GM12878 (cell line): ENCODE data around the gene AMMECR1. TPM values are rescaled to one million over a fixed set of nuclear protein-coding genes. Genes with fewer than 3 reads are reported as not detected.
"Not testable (repeated sequence)": the region's sequence is repeated elsewhere in the genome, so short reads cannot be mapped to it uniquely, and the experiment has no call there.

Experiments
- ATAC-seq: fragments of 200-7000 bp; cut with Tn5 transposase; 3 replicates; pipeline ENCODE4 v1.9.1; 2020; ENCODE audit warnings: mild to moderate bottlenecking, moderate library complexity
- BruUV-seq: library from RNA; stranded (reverse); fragments of 400-500 nt; replicated peaks from 2 replicates; lab custom pipeline; 2021; lab: Mats Ljungman, UMichigan
- CTCF ChIA-PET: fragments of 300-600 bp; sonication (Branson Sonifier 250); formaldehyde crosslinking; extraction: SDS; loops from one replicate; lab custom pipeline; 2021; ENCODE audit warnings: inconsistent platforms; lab: Yijun Ruan, JAX
- POLR2A ChIA-PET: fragments of 350-600 bp; formaldehyde crosslinking; extraction: SDS; loops from one replicate; lab custom pipeline; 2021; ENCODE audit warnings: inconsistent platforms; lab: Charles Lee
- RAD21 ChIA-PET: fragments of 300-600 bp; sonication (Branson Sonifier 250); formaldehyde crosslinking; loops from one replicate; lab custom pipeline; 2023; ENCODE audit warnings: antibody characterized with exemption; ENCODE audit not compliant: unreplicated experiment; lab: Charles Lee
- SMC1A ChIA-PET: fragments of 300-600 bp; sonication (Branson Sonifier 250); formaldehyde crosslinking; loops from one replicate; lab custom pipeline; 2023; ENCODE audit not compliant: unreplicated experiment, uncharacterized antibody; lab: Charles Lee
- DNase-seq: peaks from one replicate; pipeline ENCODE4 v3.0.0-alpha.2; 2011; ENCODE audit warnings: low read depth, low spot score
- FAIRE-seq: peaks from 3 replicates; lab custom pipeline; 2011; peaks lifted over from hg19 to GRCh38; lab: Jason Lieb, UNC
- H2AFZ ChIP-seq: 2 replicates; pipeline ENCODE4 v1.6.0; 2011; ENCODE audit warnings: low read depth, low read length, control low read depth; ENCODE audit not compliant: control insufficient read depth
- H3K27ac ChIP-seq: 2 replicates; pipeline ENCODE4 v1.5.1; 2011; ENCODE audit warnings: control low read depth; ENCODE audit not compliant: control insufficient read depth, insufficient read depth
- H3K27me3 ChIP-seq, 2 experiments: replicated peaks in 1 of 2; 2 replicates each; pipeline versions ENCODE4 v1.6.0 to v1.6.1; 2011; ENCODE audit warnings: low read length in 1 of 2; ENCODE audit not compliant: control insufficient read depth in 2 of 2, insufficient read depth in 2 of 2
- H3K36me3 ChIP-seq, 2 experiments: 2 replicates each; pipeline ENCODE4 v1.5.1; 2011; ENCODE audit warnings: low read length in 1 of 2; ENCODE audit not compliant: control insufficient read depth in 2 of 2, insufficient read depth in 2 of 2
- H3K4me1 ChIP-seq: 2 replicates; pipeline ENCODE4 v1.6.1; 2011; ENCODE audit warnings: mild to moderate bottlenecking, low read length, moderate library complexity, mixed read lengths; ENCODE audit not compliant: control insufficient read depth, insufficient read depth
- H3K4me2 ChIP-seq: 2 replicates; pipeline ENCODE4 v1.6.0; 2011; ENCODE audit warnings: control low read depth; ENCODE audit not compliant: control insufficient read depth, insufficient read depth
- H3K4me3 ChIP-seq: fragments of 200-600 bp; sonication (generic); 2 replicates; pipeline ENCODE4 v1.5.1; 2016
- H3K79me2 ChIP-seq: 2 replicates; pipeline ENCODE4 v1.6.0; 2011; ENCODE audit warnings: low read length; ENCODE audit not compliant: control insufficient read depth, insufficient read depth
- H3K9ac ChIP-seq: 2 replicates; pipeline ENCODE4 v1.8.0; 2011; ENCODE audit warnings: low read length, control low read depth, mixed read lengths; ENCODE audit not compliant: control insufficient read depth, insufficient read depth
- H3K9me3 ChIP-seq: replicated peaks from 3 replicates; pipeline ENCODE4 v1.5.1; 2011; ENCODE audit warnings: mild to moderate bottlenecking, low read length; ENCODE audit not compliant: control insufficient read depth, insufficient read depth
- H4K20me1 ChIP-seq: 2 replicates; pipeline ENCODE4 v1.6.0; 2011; ENCODE audit not compliant: control insufficient read depth, insufficient read depth
- CBX5 ChIP-seq: sonication (generic); IDR thresholded peaks from 2 replicates; pipeline ENCODE4 v1.6.1; 2016; ENCODE audit warnings: low read depth, moderate library complexity, mild to moderate bottlenecking, inconsistent platforms
- CHD2 ChIP-seq: IDR thresholded peaks from 2 replicates; pipeline ENCODE4 v1.6.1; 2011; ENCODE audit warnings: low read depth, low read length, improper control_type of control experiment, borderline replicate concordance
- CREB1 ChIP-seq: IDR thresholded peaks from 2 replicates; pipeline ENCODE4 v1.6.1; 2012; ENCODE audit warnings: low read depth, mild to moderate bottlenecking, inconsistent platforms
- WGBS: methylation state at CpG from one replicate; pipeline ENCODE4 v1.1.6; 2016; ENCODE audit warnings: low lambda C conversion rate; ENCODE audit not compliant: insufficient replicate concordance, insufficient coverage; ENCODE audit errors: missing lambda C conversion rate; 5-methylcytosine and 5-hydroxymethylcytosine counted together
- in situ Hi-C: fragments of 300-500 bp; cut with MboI; formaldehyde crosslinking; loops from 9 replicates; pipeline ENCODE4 v1.14.3; 2018; ENCODE audit warnings: mixed read lengths
- intact Hi-C: fragments of 100-400 bp; cut with micrococcal nuclease; formaldehyde crosslinking; loops from one replicate; pipeline ENCODE4 v1.14.2; 2022; ENCODE audit not compliant: unreplicated experiment
- polyA plus RNA-seq, 11 experiments: library from polyadenylated mRNA; depleted of rRNA in 4 of 11; unstranded in 6 of 11; stranded (reverse) in 5 of 11; fragments of >200 nt; fragmentation: Nextera tagmentation in 4 of 11; fragmentation: Illumina TruSeq in 1 of 11; extraction: Ambion mirVana in 4 of 11; extraction: Trizol in 1 of 11; gene quantifications; 1 replicate in 1 of 11; 2 replicates in 10 of 11; pipeline versions ENCODE4 v1.2.1 to v1.2.3, GENCODE V29; 2011 to 2016; ENCODE audit warnings: inconsistent platforms in 2 of 11, missing spikeins in 2 of 11, low read depth in 1 of 11
- total RNA-seq, 4 experiments: library from RNA; depleted of rRNA in 3 of 4; stranded (reverse); fragments of >200 nt in 3 of 4; fragmentation: Illumina TruSeq in 1 of 4; extraction: Trizol in 1 of 4; gene quantifications; 2 replicates each; pipeline versions ENCODE4 v1.2.1 to v1.2.3, GENCODE V29; 2013 to 2021
- TF ChIP-seq, protein P1 (sequence below): fragments of 450-650 bp; IDR thresholded peaks from 2 replicates; pipeline ENCODE4 v1.6.1; 2017; ENCODE audit warnings: mild to moderate bottlenecking
- TF ChIP-seq, protein P2 (sequence below): fragments of 450-650 bp; IDR thresholded peaks from 2 replicates; pipeline ENCODE4 v1.6.1; 2014; ENCODE audit warnings: mild to moderate bottlenecking

Gene AMMECR1
- total and polyA plus RNA-seq, 10 of the 15 experiments (the other 5 are each of a cell fraction or from before 2014, with no cell fraction given): 4.9 to 25.6 (median 10.7) TPM

DNA sequence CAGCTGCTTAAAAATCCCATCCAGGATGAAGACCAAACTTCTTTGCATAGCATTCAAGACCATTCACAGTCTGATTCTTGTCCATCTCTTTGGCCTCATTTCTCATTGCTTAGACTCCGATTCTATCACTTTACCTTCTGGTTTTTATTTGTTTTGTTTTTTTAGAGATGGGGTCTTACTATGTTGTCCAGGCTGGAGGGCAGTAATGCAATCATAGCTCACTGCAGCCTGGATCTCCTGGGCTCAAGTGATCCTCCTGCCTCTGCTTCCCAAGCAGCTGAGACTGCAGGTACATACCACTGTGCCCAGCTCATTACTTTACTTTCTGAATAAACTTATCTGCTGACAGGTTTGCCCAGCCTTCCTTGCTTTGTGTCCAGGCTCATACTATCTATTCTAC, 162.1 kb downstream of the AMMECR1 start:
- ChIA-PET CTCF (interaction anchor here (0.6 to 23.7 kb wide), 17 partner anchors 9 to 682 kb away, joined by 3 to 792 read pairs (median 3); no protein-coding TSS in a partner anchor), RAD21 (interaction anchor here (1.2 to 2.6 kb wide), 2 partner anchors 9 to 256 kb away, joined by 4 to 14 read pairs; no protein-coding TSS in a partner anchor), POLR2A (interaction anchor here (1.4 kb wide), 1 partner anchor 253 kb away, joined by 3 read pairs; no protein-coding TSS in a partner anchor), SMC1A (interaction anchor here (0.9 to 11.7 kb wide), 4 partner anchors 9 to 256 kb away, joined by 3 to 289 read pairs (median 4); no protein-coding TSS in a partner anchor)
- no peak overlapping the region for H2AFZ ChIP-seq
- WGBS: 21% methylated on average over 1 of the region's 1 CpG
- peaks cover 11% of the 10 kb centered on the region for H3K4me1 ChIP-seq
- H3K9me3 ChIP-seq: no peaks in the 10 kb centered on the region
- TF ChIP-seq, protein P1, sequence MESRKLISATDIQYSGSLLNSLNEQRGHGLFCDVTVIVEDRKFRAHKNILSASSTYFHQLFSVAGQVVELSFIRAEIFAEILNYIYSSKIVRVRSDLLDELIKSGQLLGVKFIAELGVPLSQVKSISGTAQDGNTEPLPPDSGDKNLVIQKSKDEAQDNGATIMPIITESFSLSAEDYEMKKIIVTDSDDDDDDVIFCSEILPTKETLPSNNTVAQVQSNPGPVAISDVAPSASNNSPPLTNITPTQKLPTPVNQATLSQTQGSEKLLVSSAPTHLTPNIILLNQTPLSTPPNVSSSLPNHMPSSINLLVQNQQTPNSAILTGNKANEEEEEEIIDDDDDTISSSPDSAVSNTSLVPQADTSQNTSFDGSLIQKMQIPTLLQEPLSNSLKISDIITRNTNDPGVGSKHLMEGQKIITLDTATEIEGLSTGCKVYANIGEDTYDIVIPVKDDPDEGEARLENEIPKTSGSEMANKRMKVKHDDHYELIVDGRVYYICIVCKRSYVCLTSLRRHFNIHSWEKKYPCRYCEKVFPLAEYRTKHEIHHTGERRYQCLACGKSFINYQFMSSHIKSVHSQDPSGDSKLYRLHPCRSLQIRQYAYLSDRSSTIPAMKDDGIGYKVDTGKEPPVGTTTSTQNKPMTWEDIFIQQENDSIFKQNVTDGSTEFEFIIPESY: no peak
- TF ChIP-seq CREB1 (no peak), CBX5 (no peak), CHD2 (no peak)
- TF ChIP-seq, protein P2, sequence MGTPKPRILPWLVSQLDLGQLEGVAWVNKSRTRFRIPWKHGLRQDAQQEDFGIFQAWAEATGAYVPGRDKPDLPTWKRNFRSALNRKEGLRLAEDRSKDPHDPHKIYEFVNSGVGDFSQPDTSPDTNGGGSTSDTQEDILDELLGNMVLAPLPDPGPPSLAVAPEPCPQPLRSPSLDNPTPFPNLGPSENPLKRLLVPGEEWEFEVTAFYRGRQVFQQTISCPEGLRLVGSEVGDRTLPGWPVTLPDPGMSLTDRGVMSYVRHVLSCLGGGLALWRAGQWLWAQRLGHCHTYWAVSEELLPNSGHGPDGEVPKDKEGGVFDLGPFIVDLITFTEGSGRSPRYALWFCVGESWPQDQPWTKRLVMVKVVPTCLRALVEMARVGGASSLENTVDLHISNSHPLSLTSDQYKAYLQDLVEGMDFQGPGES: no peak
- intact Hi-C loops (no loop called here), in situ Hi-C loops (loop anchor here (5.0 to 25.0 kb wide), 2 partner anchors 532 to 692 kb away; no protein-coding TSS in a partner anchor)
- no peaks in the 10 kb centered on the region; a peak in 1 of 4 replicates for H3K36me3 ChIP-seq
- no peak for FAIRE-seq
- H3K9ac ChIP-seq: no peak overlapping the region
- DNase-seq: no peak
- BruUV-seq: no TSS peak
- H3K27ac ChIP-seq: no peak overlapping the region
- no peak for ATAC-seq
- no peak overlapping the region for H3K4me2 ChIP-seq
- H3K79me2 ChIP-seq: no peaks in the 10 kb centered on the region
- no peak overlapping the region for H3K4me3 ChIP-seq
- H4K20me1 ChIP-seq: no peaks in the 10 kb centered on the region
- no peaks in the 10 kb centered on the region for H3K27me3 ChIP-seq

DNA sequence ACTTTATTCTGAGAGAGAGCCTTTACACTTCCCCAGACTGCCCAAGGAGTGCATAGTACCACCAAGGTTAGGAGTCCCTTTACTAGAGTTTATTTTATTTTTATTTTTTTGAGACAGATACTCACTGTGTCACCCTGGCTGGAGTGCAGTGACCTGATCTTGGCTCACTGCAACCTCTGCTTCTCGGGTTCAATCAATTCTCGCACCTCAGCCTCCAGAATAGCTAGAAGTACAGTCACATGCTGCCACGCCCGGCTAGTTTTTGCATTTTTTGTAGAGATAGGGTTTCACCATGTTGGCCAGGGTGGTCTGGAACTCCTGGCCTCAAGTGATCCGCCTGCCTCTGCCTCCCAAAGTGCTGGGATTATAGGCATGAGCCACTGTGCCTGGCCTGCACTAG, 163.6 kb downstream of the AMMECR1 start:
- H3K4me1 ChIP-seq, ATAC-seq, H4K20me1 ChIP-seq, DNase-seq, H3K27me3 ChIP-seq, FAIRE-seq, H3K9ac ChIP-seq, BruUV-seq, H3K79me2 ChIP-seq, RAD21 ChIA-PET, H3K4me2 ChIP-seq, H2AFZ ChIP-seq, H3K4me3 ChIP-seq, H3K36me3 ChIP-seq, intact Hi-C loops, H3K9me3 ChIP-seq, H3K27ac ChIP-seq: not testable (repeated sequence)
- POLR2A ChIA-PET: interaction anchor here (1.4 kb wide), 1 partner anchor 255 kb away, joined by 3 read pairs; no protein-coding TSS in a partner anchor
- CTCF ChIA-PET: interaction anchor here (1.1 to 23.7 kb wide), 5 partner anchors 8 to 263 kb away, joined by 3 to 792 read pairs (median 7); no protein-coding TSS in a partner anchor
- WGBS: 54% methylated on average over 5 of the region's 5 CpGs
- in situ Hi-C loops: loop anchor here (25.0 kb wide), 1 partner anchor 533 kb away; no protein-coding TSS in a partner anchor
- SMC1A ChIA-PET: interaction anchor here (1.3 to 11.7 kb wide), 2 partner anchors 15 to 257 kb away, joined by 3 to 289 read pairs; no protein-coding TSS in a partner anchor
